Omental fat pad (tissue), 4 donors: ENCODE results near the gene LINC00632. TPM values are rescaled to one million over a fixed set of nuclear protein-coding genes. Genes with fewer than 3 reads are reported as not detected.
"Not testable (repeated sequence)": the region's sequence is repeated elsewhere in the genome, so short reads cannot be mapped to it uniquely, and the experiment has no call there.

Source experiments
- ATAC-seq: fragments of 150-250 bp; one replicate; pipeline ENCODE4 v1.9.1; 2016; ENCODE audit warnings: mild to moderate bottlenecking, moderate library complexity; ENCODE audit not compliant: low FRiP score
- DNase-seq: peaks from one replicate; pipeline ENCODE4 v3.0.0-alpha.2; 2019; ENCODE audit warnings: low spot score
- total RNA-seq, 4 donors: library from RNA; depleted of rRNA; stranded (reverse); fragments of >200 nt; gene quantifications; one replicate each; pipeline ENCODE4 v1.1.0, GENCODE V29; 2016
- TF ChIP-seq, protein P1 (sequence below), 3 donors: fragments of 450-650 bp; IDR thresholded peaks; one replicate each; pipeline ENCODE4 v1.5.1; 2016 to 2017; ENCODE audit warnings: antibody characterized with exemption in 3 of 3, mild to moderate bottlenecking in 3 of 3, moderate library complexity in 2 of 3

LINC00632 gene
- total RNA-seq, result 100 to 1,000 TPM; 244 to 714 (median 523) TPM

GRCh38 chrX:140709421-140709846, at the start of gene LINC00632:
Gene LINC00632 (plus strand): TSS chrX:140709759.
- ATAC-seq (no peak), DNase-seq (no peak)
- TF ChIP-seq, protein P1, sequence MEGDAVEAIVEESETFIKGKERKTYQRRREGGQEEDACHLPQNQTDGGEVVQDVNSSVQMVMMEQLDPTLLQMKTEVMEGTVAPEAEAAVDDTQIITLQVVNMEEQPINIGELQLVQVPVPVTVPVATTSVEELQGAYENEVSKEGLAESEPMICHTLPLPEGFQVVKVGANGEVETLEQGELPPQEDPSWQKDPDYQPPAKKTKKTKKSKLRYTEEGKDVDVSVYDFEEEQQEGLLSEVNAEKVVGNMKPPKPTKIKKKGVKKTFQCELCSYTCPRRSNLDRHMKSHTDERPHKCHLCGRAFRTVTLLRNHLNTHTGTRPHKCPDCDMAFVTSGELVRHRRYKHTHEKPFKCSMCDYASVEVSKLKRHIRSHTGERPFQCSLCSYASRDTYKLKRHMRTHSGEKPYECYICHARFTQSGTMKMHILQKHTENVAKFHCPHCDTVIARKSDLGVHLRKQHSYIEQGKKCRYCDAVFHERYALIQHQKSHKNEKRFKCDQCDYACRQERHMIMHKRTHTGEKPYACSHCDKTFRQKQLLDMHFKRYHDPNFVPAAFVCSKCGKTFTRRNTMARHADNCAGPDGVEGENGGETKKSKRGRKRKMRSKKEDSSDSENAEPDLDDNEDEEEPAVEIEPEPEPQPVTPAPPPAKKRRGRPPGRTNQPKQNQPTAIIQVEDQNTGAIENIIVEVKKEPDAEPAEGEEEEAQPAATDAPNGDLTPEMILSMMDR (IDR thresholded peaks at IDR 0.05), result no peak

DNA sequence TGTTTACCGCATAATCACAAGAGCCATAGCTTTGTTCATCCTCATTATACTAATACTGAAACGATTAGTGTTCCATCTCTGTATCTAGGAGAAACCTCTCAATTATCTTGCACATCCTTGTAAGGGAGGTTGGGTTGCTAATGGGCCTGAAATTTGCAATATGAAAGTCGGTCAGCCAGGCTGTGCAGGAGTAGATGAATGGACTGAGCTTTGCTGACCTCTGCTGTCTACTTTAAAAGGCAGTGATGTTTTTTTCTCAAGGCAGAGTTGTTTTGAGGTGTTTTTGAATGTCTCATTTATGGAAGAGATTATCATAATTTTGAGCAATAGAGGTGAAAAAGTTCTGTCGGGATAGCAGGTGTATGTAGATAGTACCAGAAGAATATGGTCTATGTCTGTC, 47.9 kb upstream of the LINC00632 start:
- DNase-seq (no peak), ATAC-seq (no peak)
- TF ChIP-seq, protein P1 (IDR thresholded peaks at IDR 0.05), result no peak

- no peak for ATAC-seq
- DNase-seq, result no peak
- TF ChIP-seq, protein P1 (IDR thresholded peaks at IDR 0.05), result no peak
These were observed 44.6 kb upstream of the LINC00632 start for GRCh38 chrX:140664939-140665338.

DNA sequence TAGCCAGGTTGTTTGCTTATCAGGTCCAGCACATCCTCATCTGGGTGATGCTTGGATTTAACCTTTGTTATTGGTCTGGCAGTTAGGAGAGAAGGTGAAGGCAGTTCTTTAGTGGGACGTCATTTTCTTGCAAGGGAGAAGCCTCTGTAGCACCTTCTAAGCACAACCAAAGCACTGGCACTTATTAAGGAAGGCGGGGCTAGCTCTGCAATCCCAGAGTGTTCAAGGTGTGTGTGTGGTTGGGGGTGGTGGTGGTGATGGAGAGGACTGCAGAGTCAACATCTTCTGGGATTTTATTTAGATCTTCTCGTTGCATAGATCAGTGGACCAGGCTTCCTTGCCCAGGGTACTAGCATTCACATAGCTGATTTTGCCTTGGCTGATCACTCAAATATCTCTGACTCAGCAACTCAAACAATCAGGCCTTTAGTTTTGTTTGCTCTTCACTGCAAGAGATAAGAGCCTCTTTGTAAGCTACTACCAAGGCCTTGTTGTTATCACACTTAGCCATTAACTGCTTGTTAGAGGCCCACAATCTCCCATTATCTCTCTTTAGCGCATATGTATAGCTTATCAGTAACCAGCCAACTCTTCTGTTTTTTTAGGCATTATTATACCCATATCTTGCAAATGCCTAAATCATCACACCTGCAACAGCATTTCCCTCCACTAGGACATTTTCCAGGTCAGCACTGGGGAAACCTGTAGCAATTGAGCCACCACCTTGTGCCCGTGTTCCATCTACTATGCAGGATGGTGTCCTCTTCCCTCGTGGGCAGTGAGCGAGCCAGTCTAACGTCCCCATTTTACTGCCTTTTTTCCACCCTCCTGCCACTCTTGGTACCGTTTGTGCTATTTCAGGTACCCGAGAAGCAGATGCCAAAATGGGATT, 36.5 kb upstream of the LINC00632 start:
- ATAC-seq (no peak), DNase-seq (no peak)
- TF ChIP-seq, protein P1 (IDR thresholded peaks at IDR 0.05), result no peak

- TF ChIP-seq, protein P1 (IDR thresholded peaks at IDR 0.05), result no peak
- DNase-seq, result no peak
- no peak for ATAC-seq
These were observed 21.9 kb upstream of the LINC00632 start for GRCh38 chrX:140687706-140688105.

DNA sequence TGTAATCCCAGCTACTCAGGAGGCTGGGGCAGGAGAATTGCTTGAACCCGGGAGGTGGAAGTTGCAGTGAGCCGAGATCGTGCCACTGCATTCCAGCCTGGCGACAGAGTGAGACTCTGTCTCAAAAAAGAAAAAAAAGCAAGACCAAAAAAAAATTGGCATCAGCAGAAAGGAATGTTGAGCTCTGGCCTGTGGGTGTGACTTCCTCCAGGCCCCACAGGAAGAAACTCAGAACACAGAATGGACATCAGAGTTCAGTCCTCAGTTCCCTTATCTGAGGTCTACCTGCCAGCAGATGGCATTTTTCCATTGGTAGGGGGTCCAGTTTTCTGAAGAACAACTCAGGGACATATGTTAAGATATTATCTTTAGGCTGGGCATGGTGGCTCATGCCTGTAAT, 18.0 kb upstream of the LINC00632 start:
- ATAC-seq, result not testable (repeated sequence)

DNA sequence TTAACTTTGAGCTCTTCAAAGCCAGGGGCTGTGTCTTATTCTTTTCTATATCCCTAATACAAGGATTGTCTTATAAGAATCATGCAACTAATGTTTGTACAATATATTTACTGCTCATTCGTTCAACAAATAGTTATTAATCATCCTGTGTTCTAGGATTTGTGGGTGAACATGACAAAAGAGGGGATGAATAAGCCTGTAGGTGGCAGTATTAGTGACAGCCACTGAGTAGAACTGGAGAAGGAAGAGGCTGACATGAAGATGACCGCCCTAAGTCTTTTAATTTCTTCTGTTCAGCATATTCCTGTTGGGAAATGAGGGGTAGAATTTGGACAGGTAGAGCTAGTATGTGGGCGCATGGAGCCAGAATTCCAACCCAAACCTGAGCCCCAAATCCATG, 11.9 kb upstream of the LINC00632 start:
- ATAC-seq (no peak), DNase-seq (no peak)
- TF ChIP-seq, protein P1 (IDR thresholded peaks at IDR 0.05), result no peak

More for the DNA sequence above, 18.0 kb upstream of the LINC00632 start:
- DNase-seq, result not testable (repeated sequence)
